ENCODE measurements around the gene CHD6.

The CHD6 gene

DNA sequence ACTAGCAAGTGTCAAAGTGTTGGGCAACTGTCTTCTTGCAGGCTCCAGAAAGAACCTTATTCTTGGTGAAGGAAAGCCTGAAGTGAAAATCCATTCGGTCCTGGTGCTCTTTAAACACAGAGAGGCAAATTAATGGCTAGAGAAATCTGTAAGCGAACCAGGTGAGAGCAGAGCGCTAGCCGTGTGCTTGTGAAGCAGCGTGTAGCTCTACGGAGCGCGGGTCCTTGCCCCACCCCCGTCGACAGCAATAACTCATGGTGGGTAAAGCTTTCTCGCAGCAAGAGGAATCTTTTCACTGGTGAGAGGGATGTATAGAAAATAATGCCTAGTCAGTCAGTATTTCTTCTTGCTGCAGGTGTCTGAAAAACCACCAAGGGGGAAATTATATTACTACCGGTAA lies 214.6 kb downstream of the CHD6 start:
- TF ChIP-seq CREB1 (IDR thresholded peaks at IDR 0.05; ENCODE audit: low read depth) = no peak
- no peak for TF ChIP-seq NFIC (IDR thresholded peaks at IDR 0.05)
- TF ChIP-seq FOXM1 (IDR thresholded peaks at IDR 0.05; ENCODE audit: borderline replicate concordance, low read depth) = no peak
- TF ChIP-seq CEBPB (IDR thresholded peaks at IDR 0.05) = no peak
- TF ChIP-seq ZBTB7A (IDR thresholded peaks at IDR 0.05; ENCODE audit: low read depth) = no peak
- no peak for TF ChIP-seq TCF12 (IDR thresholded peaks at IDR 0.05; ENCODE audit: low read depth)
- TF ChIP-seq YY1 (IDR thresholded peaks at IDR 0.05; ENCODE audit: low read depth) = no peak
- TF ChIP-seq, protein P1, sequence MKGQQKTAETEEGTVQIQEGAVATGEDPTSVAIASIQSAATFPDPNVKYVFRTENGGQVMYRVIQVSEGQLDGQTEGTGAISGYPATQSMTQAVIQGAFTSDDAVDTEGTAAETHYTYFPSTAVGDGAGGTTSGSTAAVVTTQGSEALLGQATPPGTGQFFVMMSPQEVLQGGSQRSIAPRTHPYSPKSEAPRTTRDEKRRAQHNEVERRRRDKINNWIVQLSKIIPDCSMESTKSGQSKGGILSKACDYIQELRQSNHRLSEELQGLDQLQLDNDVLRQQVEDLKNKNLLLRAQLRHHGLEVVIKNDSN (IDR thresholded peaks at IDR 0.05) = no peak
- TF ChIP-seq, protein P2, sequence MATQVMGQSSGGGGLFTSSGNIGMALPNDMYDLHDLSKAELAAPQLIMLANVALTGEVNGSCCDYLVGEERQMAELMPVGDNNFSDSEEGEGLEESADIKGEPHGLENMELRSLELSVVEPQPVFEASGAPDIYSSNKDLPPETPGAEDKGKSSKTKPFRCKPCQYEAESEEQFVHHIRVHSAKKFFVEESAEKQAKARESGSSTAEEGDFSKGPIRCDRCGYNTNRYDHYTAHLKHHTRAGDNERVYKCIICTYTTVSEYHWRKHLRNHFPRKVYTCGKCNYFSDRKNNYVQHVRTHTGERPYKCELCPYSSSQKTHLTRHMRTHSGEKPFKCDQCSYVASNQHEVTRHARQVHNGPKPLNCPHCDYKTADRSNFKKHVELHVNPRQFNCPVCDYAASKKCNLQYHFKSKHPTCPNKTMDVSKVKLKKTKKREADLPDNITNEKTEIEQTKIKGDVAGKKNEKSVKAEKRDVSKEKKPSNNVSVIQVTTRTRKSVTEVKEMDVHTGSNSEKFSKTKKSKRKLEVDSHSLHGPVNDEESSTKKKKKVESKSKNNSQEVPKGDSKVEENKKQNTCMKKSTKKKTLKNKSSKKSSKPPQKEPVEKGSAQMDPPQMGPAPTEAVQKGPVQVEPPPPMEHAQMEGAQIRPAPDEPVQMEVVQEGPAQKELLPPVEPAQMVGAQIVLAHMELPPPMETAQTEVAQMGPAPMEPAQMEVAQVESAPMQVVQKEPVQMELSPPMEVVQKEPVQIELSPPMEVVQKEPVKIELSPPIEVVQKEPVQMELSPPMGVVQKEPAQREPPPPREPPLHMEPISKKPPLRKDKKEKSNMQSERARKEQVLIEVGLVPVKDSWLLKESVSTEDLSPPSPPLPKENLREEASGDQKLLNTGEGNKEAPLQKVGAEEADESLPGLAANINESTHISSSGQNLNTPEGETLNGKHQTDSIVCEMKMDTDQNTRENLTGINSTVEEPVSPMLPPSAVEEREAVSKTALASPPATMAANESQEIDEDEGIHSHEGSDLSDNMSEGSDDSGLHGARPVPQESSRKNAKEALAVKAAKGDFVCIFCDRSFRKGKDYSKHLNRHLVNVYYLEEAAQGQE (IDR thresholded peaks at IDR 0.05; ENCODE audit: low read depth) = no peak
- no peak for TF ChIP-seq TEAD4 (IDR thresholded peaks at IDR 0.05)
- no peak for TF ChIP-seq TAF1 (IDR thresholded peaks at IDR 0.05; ENCODE audit: low read depth)
- TF ChIP-seq EP300 (IDR thresholded peaks at IDR 0.05; ENCODE audit: borderline replicate concordance) = no peak

DNA sequence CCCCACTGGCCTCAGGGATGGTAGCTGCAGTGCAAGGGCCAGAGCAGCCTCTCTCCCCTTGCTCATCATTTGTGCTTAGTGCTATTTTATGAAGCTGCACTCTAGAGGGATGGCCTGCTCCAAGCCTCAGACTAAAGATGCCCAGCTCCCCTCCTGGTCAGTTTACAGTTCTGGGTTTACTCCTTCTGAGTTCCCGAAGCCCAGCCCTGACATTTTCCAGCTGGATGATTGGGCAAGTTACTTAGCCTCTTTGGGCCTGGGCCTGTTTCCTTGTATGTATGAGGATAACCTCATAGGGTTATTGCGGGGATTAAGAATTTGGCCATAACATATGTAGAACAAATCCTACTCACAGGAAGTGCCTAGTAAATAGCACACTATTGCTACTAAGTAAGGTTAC lies 219.8 kb downstream of the CHD6 start:
- no peak for TF ChIP-seq CEBPB (IDR thresholded peaks at IDR 0.05)
- no peak for TF ChIP-seq TEAD4 (IDR thresholded peaks at IDR 0.05)
- no peak for TF ChIP-seq EP300 (IDR thresholded peaks at IDR 0.05; ENCODE audit: borderline replicate concordance)
- no peak for TF ChIP-seq EGR1 (IDR thresholded peaks at IDR 0.05)
- TF ChIP-seq TAF1 (IDR thresholded peaks at IDR 0.05; ENCODE audit: low read depth) = no peak
- no peak for TF ChIP-seq ZBTB7A (IDR thresholded peaks at IDR 0.05; ENCODE audit: low read depth)
- TF ChIP-seq, protein P3, sequence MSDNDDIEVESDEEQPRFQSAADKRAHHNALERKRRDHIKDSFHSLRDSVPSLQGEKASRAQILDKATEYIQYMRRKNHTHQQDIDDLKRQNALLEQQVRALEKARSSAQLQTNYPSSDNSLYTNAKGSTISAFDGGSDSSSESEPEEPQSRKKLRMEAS (IDR thresholded peaks at IDR 0.05) = no peak
- TF ChIP-seq, protein P2 (IDR thresholded peaks at IDR 0.05; ENCODE audit: low read depth) = no peak
- TF ChIP-seq CREB1 (IDR thresholded peaks at IDR 0.05; ENCODE audit: low read depth) = no peak
- TF ChIP-seq, protein P1 (IDR thresholded peaks at IDR 0.05) = no peak
- TF ChIP-seq FOXM1 (IDR thresholded peaks at IDR 0.05; ENCODE audit: borderline replicate concordance, low read depth) = no peak

DNA sequence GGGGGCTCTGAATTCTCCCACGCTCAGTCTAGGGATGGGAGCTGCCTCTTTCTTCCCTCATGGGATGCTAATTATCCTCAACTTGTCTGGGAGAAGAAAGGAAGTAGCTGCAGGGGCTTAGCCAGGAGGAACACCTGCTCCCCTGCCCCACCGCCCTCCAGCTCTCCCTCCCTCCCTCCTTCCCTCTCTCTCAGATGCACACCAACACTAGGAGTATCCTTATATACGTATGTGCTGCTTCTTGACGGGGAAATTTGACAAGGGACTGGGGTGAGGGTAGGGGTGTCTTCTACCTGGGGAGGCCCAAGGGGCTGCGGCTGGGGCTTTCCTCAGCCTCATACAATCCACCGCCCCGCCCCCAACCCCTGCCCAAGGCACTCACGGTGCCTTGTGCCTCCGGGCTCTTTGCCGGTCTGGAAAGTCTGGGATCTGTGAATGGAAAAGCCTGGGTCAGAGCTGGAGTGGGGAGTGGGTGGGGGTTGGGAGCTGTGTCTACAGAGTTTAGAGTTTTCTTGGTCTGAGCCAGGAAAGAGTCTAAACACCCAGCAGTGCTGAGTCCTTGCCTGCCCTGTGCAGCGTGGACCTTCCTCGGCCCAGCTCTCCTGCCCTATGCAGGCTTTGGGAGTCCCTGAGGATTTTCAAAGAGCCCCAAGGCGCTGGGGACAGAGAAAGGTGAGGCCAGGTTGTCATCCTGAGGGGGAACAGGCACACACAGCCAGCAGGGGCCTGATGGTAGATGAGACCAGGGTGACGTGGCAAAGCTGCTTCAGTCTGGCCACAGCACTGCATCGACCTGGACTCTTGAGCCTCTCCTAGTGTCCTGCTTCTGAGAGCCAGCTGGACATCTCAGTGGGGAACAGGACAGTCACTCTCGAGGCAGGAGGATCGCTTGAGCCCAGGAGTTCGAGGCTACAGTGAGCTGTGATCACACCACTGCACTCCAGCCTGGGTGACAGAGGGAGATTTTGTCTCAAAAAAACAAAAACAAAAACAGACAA lies 222.2 kb downstream of the CHD6 start:
- TF ChIP-seq RAD21 (IDR thresholded peaks at IDR 0.05; ENCODE audit: low read depth) (no peak), TCF12 (IDR thresholded peaks at IDR 0.05; ENCODE audit: low read depth) (no peak)
- TF ChIP-seq, protein P1 (IDR thresholded peaks at IDR 0.05) = no peak

DNA sequence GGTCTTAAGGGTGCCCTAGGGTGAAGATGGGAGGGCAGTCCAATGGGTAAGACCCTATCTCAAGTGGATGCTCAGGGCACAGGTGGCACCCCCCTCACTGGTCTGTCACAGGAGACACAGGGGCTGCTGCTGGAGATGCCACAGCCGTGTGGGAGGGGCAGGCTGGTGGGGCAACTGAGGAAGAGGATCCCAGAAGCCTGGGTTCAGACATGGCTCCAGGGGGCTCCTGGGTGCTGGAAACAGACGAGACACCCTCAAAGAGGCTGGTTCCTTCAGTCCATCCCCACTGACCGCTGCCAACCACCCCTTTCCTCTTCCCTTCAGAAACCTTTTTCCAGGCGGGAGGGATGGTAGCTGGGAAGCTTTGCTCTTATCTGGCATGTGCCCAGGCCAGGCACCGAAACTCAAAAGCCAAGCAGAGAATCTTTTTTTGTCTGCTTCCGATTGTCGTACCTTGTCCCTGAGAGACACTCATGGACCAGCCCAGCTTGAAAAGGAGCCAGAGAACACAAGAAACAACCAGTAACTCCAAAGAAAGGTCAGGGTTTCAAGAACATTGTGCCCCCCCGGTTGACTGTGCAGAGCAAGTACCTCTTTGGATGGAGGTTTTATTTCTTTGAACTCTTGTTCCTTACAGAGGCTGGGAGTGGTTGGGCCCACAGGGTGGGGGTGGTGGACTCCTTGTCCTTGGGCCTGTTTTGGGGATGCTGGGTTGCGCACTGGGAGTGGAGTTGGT lies 223.1 kb downstream of the CHD6 start:
- TF ChIP-seq FOXM1 (IDR thresholded peaks at IDR 0.05; ENCODE audit: borderline replicate concordance, low read depth) (no peak), NFIC (IDR thresholded peaks at IDR 0.05) (no peak), EP300 (IDR thresholded peaks at IDR 0.05; ENCODE audit: borderline replicate concordance) (no peak), YY1 (IDR thresholded peaks at IDR 0.05; ENCODE audit: low read depth) (no peak), TAF1 (IDR thresholded peaks at IDR 0.05; ENCODE audit: low read depth) (no peak), EGR1 (IDR thresholded peaks at IDR 0.05) (no peak)

DNA sequence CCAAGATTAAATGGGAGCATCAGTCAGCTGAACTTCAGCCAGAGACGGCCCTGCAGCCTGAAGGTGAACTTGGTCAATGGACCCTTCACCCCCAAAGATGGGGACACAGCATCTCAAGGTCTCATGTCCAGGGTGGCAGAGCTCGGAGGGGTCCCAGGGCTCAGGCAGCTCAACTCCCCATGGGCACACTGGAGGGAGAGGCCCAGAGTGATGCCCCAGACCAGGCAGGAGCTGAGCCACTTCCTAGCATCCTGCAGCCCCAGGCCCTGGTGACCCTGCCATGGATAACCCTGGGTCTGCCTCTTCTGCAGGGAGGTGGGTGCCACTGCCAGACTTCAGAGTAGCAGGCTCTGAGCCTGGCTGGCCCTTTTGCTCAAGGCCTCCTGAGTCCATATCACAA lies 224.1 kb downstream of the CHD6 start:
- TF ChIP-seq TCF12 (IDR thresholded peaks at IDR 0.05; ENCODE audit: low read depth) (no peak), TEAD4 (IDR thresholded peaks at IDR 0.05) (no peak), RAD21 (IDR thresholded peaks at IDR 0.05; ENCODE audit: low read depth) (no peak)

All from Ishikawa (cell line).